Kidney (tissue), 14 donors: ENCODE data around the gene BAIAP3. TPM values are rescaled to one million over a fixed set of nuclear protein-coding genes. Genes with fewer than 3 reads are reported as not detected.

Source experiments
- DNase-seq, 5 donors: peaks; one replicate each; pipeline ENCODE4 v3.0.0-alpha.2; 2013 to 2020
- FAIRE-seq: peaks from 2 replicates; lab custom pipeline; 2012; peaks lifted over from hg19 to GRCh38; lab: Jason Lieb, UNC
- H3K27ac ChIP-seq, 2 donors: one replicate each; pipeline ENCODE4 v1.7.0; 2013; ENCODE audit warnings: low read depth in 2 of 2, low read length in 2 of 2, inconsistent platforms in 1 of 2
- H3K27me3 ChIP-seq: one replicate; pipeline ENCODE4 v1.7.1; 2013; ENCODE audit warnings: low read length, inconsistent platforms; ENCODE audit not compliant: control insufficient read depth, insufficient read depth
- H3K36me3 ChIP-seq, 3 donors: one replicate each; pipeline versions ENCODE4 v1.7.0 to v1.7.1; 2013; ENCODE audit warnings: low read length in 3 of 3, control low read depth in 1 of 3, inconsistent platforms in 1 of 3; ENCODE audit not compliant: insufficient read depth in 3 of 3, control insufficient read depth in 2 of 3
- H3K4me1 ChIP-seq, 3 donors: one replicate each; pipeline versions ENCODE4 v1.7.0 to v1.7.1; 2013; ENCODE audit warnings: low read length in 3 of 3, inconsistent platforms in 1 of 3, low read depth in 1 of 3; ENCODE audit not compliant: control insufficient read depth in 2 of 3, insufficient read depth in 2 of 3
- H3K4me3 ChIP-seq, 3 donors: one replicate each; pipeline versions ENCODE4 v1.7.0 to v1.8.1; 2013; ENCODE audit warnings: low read length in 3 of 3, control low read depth in 1 of 3, inconsistent platforms in 1 of 3
- H3K9ac ChIP-seq, 3 donors: one replicate each; pipeline versions ENCODE4 v1.7.0 to v1.7.1; 2013; ENCODE audit warnings: low read length in 3 of 3, control low read depth in 1 of 3, inconsistent platforms in 1 of 3
- H3K9me3 ChIP-seq, 3 donors: one replicate each; pipeline versions ENCODE4 v1.7.0 to v1.7.1; 2013; ENCODE audit warnings: low read length in 3 of 3, control low read depth in 1 of 3, inconsistent platforms in 1 of 3; ENCODE audit not compliant: control insufficient read depth in 2 of 3, insufficient read depth in 1 of 3
- CTCF ChIP-seq: IDR thresholded peaks from 3 replicates; pipeline ENCODE4 v1.5.1; 2012; ENCODE audit warnings: mild to moderate bottlenecking, moderate library complexity, borderline replicate concordance; ENCODE audit not compliant: insufficient read depth; ENCODE audit errors: extremely low read depth
- intact Hi-C: fragments of 100-400 bp; cut with DNase I; formaldehyde crosslinking; loops from one replicate; pipeline ENCODE4 v1.11.1; 2022
- polyA plus RNA-seq: library from polyadenylated mRNA; stranded (reverse); fragments of 350-450 nt; fragmentation: Illumina TruSeq; extraction: RNeasy Lipid Tissue Mini Kit (QIAGEN cat#74804); gene quantifications from one replicate; pipeline ENCODE4 v1.2.3, GENCODE V29; 2014; ENCODE audit warnings: low read depth, low replicate concordance; ENCODE audit not compliant: insufficient read depth
- total RNA-seq: library from RNA; stranded (reverse); fragmentation: NEBNext Ultra II Directional; extraction: Animal tissue kit (Norgen Biotek cat#: 25700); gene quantifications from one replicate; pipeline ENCODE4 v1.2.1, GENCODE V29; 2021
- donor health status: control.
- donor health status: control.
- donor health status: control.
- donor health status: control.
- donor health status: control.
- donor health status: DM: yes; HTN: yes; CAD: no.
- donor health status: Normal renal cell carcinoma (clear cell type).

Gene BAIAP3
- total and polyA plus RNA-seq, 2 donors from 2014 or later, result 8.0 to 8.2 TPM

DNA sequence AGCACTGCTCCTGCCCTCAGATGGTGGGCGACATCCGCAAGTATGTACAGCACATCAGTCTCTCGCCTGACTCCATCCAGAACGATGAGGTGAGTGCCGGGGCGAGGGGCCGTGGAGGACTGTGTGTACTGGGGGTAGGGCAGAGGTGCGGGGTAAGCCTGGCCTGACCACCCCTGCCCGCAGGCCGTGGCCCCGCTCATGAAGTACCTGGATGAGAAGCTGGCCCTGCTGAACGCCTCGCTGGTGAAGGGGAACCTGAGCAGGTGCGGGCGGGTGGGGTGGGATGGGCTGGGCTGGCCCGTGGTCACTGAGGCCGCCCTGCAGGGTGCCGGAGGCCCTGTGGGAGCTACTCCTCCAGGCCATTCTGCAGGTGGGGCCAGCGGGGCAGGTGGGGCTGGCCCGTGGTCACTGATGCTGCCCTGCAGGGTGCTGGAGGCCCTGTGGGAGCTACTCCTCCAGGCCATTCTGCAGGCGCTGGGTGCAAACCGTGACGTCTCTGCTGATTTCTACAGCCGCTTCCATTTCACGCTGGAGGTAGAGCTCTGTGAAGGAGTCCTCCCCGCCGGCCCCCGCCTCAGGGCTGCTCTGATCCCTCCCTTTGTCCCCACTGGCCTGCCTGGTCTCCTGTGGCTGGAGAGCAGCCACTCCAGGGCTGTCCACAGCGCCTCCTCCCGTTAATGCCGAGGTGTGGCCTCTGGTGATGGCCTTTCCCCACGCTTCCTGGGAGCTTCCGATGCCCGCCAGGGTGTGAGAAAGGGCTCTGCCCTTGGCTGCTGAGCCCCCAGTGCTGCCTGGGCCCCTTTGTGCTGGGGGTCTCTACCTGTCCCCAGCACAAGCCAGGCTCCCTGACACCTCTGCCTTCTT, 13.2 kb downstream of the BAIAP3 start:
- peaks cover 0 to 23% (median 0%) of the 10 kb centered on the region in 3 donors for H3K4me1 ChIP-seq
- no peak overlapping the region for H3K9ac ChIP-seq
- no peak overlapping the region for H3K4me3 ChIP-seq
- no peak overlapping the region for H3K27ac ChIP-seq
- TF ChIP-seq CTCF, result no peak
- no peak for FAIRE-seq
- peaks cover 0 to 8% (median 2%) of the 10 kb centered on the region in 3 donors for H3K36me3 ChIP-seq
- no peaks in the 10 kb centered on the region for H3K27me3 ChIP-seq
- H3K9me3 ChIP-seq, result no peaks in the 10 kb centered on the region
- intact Hi-C loops, result no loop called here
- DNase-seq, result no peak

GRCh38 chr16:1347286-1347855, 13.9 kb downstream of the BAIAP3 start:
- peaks cover 0 to 8% (median 2%) of the 10 kb centered on the region in 3 donors for H3K36me3 ChIP-seq
- DNase-seq (no peak), FAIRE-seq (no peak)
- no peak overlapping the region for H3K9ac ChIP-seq
- TF ChIP-seq CTCF, result no peak
- peaks cover 0 to 22% (median 0%) of the 10 kb centered on the region in 3 donors for H3K4me1 ChIP-seq
- no peaks in the 10 kb centered on the region for H3K27me3 ChIP-seq
- H3K27ac ChIP-seq, result no peak overlapping the region
- intact Hi-C loops, result no loop called here
- no peak overlapping the region for H3K4me3 ChIP-seq
- no peaks in the 10 kb centered on the region for H3K9me3 ChIP-seq

- Histone ChIP-seq H3K27ac (no peak overlapping the region), H3K4me3 (no peak overlapping the region), H3K9ac (no peak overlapping the region), H3K4me1 (peaks cover 0 to 21% (median 2%) of the 10 kb centered on the region in 3 donors), H3K27me3 (no peaks in the 10 kb centered on the region), H3K9me3 (no peaks in the 10 kb centered on the region), H3K36me3 (peaks cover 0 to 8% (median 2%) of the 10 kb centered on the region in 3 donors)
- no peak for DNase-seq
- FAIRE-seq, result no peak
- intact Hi-C loops, result no loop called here
- TF ChIP-seq CTCF, result no peak
These were observed 14.5 kb downstream of the BAIAP3 start for GRCh38 chr16:1347962-1348361.
